SU-DHL-6 (cell line): Measurements from ENCODE around the gene ADAM17.

ENCODE experiments used
- CTCF ChIP-seq: fragments of 200-600 bp; sonication (generic); IDR thresholded peaks from one replicate; pipeline ENCODE4 v1.5.1; 2017; ENCODE audit warnings: antibody characterized with exemption, mild to moderate bottlenecking, low read length, moderate library complexity; ENCODE audit not compliant: insufficient read depth, poor library complexity, severe bottlenecking
- EZH2phosphoT487 ChIP-seq: fragments of 200-600 bp; sonication (generic), shearing (Covaris generic); conservative IDR thresholded peaks from 2 replicates; pipeline ENCODE4 v1.6.1; 2018; ENCODE audit warnings: mild to moderate bottlenecking, antibody characterized with exemption, low read length, moderate library complexity, mixed read lengths

- TF ChIP-seq CTCF, result no peak
- no peak for TF ChIP-seq EZH2phosphoT487
Measured at GRCh38 chr2:9602412-9602811, 46.8 kb upstream of the ADAM17 start.
